ENCODE results near the gene BPNT1. TPM values are rescaled to one million over a fixed set of nuclear protein-coding genes. Genes with fewer than 3 reads are reported as not detected.

Gene BPNT1
- total RNA-seq, 1 donor from 2014 or later: 22.8 TPM

GRCh38 chr1:220031287-220031686 is 58.3 kb downstream of the BPNT1 start:
- Mint-ChIP-seq H3K4me3 (no peak overlapping the region), H3K27me3 (no peaks in the 10 kb centered on the region), H3K36me3 (ENCODE audit: low read depth) (peaks cover 69% of the 10 kb centered on the region), H3K9me3 (no peaks in the 10 kb centered on the region), H3K27ac (no peak overlapping the region), H3K4me1 (peaks cover 3% of the 10 kb centered on the region)
- ChIA-PET CTCF (no interaction called here), POLR2A (interaction anchor here (0.7 kb wide), 1 partner anchor 13 kb away, joined by 3 read pairs; no protein-coding TSS in a partner anchor)
- intact Hi-C loops (cut with micrococcal nuclease): no loop called here
- ATAC-seq (ENCODE audit: low read depth) (no peak), DNase-seq (no peak)
- TF ChIP-seq CTCF (IDR thresholded peaks at IDR 0.05): no peak

GRCh38 chr1:220028346-220028895 is 61.2 kb downstream of the BPNT1 start:
- intact Hi-C loops (cut with micrococcal nuclease): no loop called here

GRCh38 chr1:220019071-220019470 is 70.5 kb downstream of the BPNT1 start:
- H3K9me3 Mint-ChIP-seq: no peaks in the 10 kb centered on the region
- DNase-seq (no peak), ATAC-seq (ENCODE audit: low read depth) (no peak)
- H3K4me3 Mint-ChIP-seq: no peak overlapping the region
- H3K27ac Mint-ChIP-seq: no peak overlapping the region
- intact Hi-C loops (cut with micrococcal nuclease): no loop called here
- no peak for TF ChIP-seq CTCF (IDR thresholded peaks at IDR 0.05)
- ChIA-PET CTCF (no interaction called here), POLR2A (interaction anchor here (0.7 kb wide), 1 partner anchor 10 kb away, joined by 4 read pairs; no protein-coding TSS in a partner anchor)
- no peaks in the 10 kb centered on the region for H3K27me3 Mint-ChIP-seq
- no peaks in the 10 kb centered on the region for H3K4me1 Mint-ChIP-seq
- peaks cover 83% of the 10 kb centered on the region for H3K36me3 Mint-ChIP-seq (ENCODE audit: low read depth)

More at GRCh38 chr1:220028346-220028895, 61.2 kb downstream of the BPNT1 start:
- CTCF ChIA-PET: no interaction called here
- DNase-seq (no peak), ATAC-seq (ENCODE audit: low read depth) (no peak)
- Mint-ChIP-seq H3K27ac (no peak overlapping the region), H3K4me1 (no peaks in the 10 kb centered on the region), H3K36me3 (ENCODE audit: low read depth) (peaks cover 72% of the 10 kb centered on the region), H3K27me3 (no peaks in the 10 kb centered on the region), H3K9me3 (no peaks in the 10 kb centered on the region), H3K4me3 (no peak overlapping the region)
- POLR2A ChIA-PET: no interaction called here
- TF ChIP-seq CTCF (IDR thresholded peaks at IDR 0.05): no peak

GRCh38 chr1:220013497-220013896 is 76.1 kb downstream of the BPNT1 start:
- CTCF ChIA-PET: no interaction called here
- DNase-seq: no peak
- intact Hi-C loops (cut with micrococcal nuclease): no loop called here
- no peak for ATAC-seq (ENCODE audit: low read depth)
- no peak overlapping the region for H3K4me3 Mint-ChIP-seq
- no peak overlapping the region for H3K27ac Mint-ChIP-seq
- no peak for TF ChIP-seq CTCF (IDR thresholded peaks at IDR 0.05)
- peaks cover 80% of the 10 kb centered on the region for H3K36me3 Mint-ChIP-seq (ENCODE audit: low read depth)
- H3K27me3 Mint-ChIP-seq: no peaks in the 10 kb centered on the region
- no peaks in the 10 kb centered on the region for H3K9me3 Mint-ChIP-seq
- POLR2A ChIA-PET: no interaction called here
- no peaks in the 10 kb centered on the region for H3K4me1 Mint-ChIP-seq

- DNase-seq (no peak), ATAC-seq (ENCODE audit: low read depth) (no peak)
- Mint-ChIP-seq H3K4me1 (no peaks in the 10 kb centered on the region), H3K36me3 (ENCODE audit: low read depth) (peaks cover 78% of the 10 kb centered on the region), H3K27ac (no peak overlapping the region), H3K9me3 (no peaks in the 10 kb centered on the region), H3K4me3 (no peak overlapping the region), H3K27me3 (no peaks in the 10 kb centered on the region)
- intact Hi-C loops (cut with micrococcal nuclease): no loop called here
- POLR2A ChIA-PET: no interaction called here
- TF ChIP-seq CTCF (IDR thresholded peaks at IDR 0.05): no peak
- CTCF ChIA-PET: no interaction called here
Observed at GRCh38 chr1:220012259-220012658, 77.3 kb downstream of the BPNT1 start.
